SHP77 (cell line): ENCODE results near the gene TREM1.
"Not testable (repeated sequence)": the region's sequence is repeated elsewhere in the genome, so short reads cannot be mapped to it uniquely, and the experiment has no call there.

Experiments used
- DNase-seq, 2 experiments: peaks; one replicate each; lab custom pipeline; 2025; lab: John Stamatoyannopoulos, UW

Gene TREM1

GRCh38 chr6:41257369-41258195 lies 28.9 kb downstream of the TREM1 start:
- DNase-seq: peak; percentile 40 to 51

- no peak for DNase-seq
Measured at GRCh38 chr6:41256383-41256782, 30.1 kb downstream of the TREM1 start.

GRCh38 chr6:41255638-41256246 lies 30.7 kb downstream of the TREM1 start:
- no peak for DNase-seq

GRCh38 chr6:41255110-41255509 lies 31.4 kb downstream of the TREM1 start:
- no peak for DNase-seq

GRCh38 chr6:41252401-41253169 lies 33.9 kb downstream of the TREM1 start:
- DNase-seq: no peak

- DNase-seq: no peak
Measured at GRCh38 chr6:41247882-41248705, 38.4 kb downstream of the TREM1 start.

GRCh38 chr6:41247288-41247865 lies 39.1 kb downstream of the TREM1 start:
- no peak for DNase-seq

- not testable (repeated sequence) for DNase-seq
Measured at GRCh38 chr6:41246529-41246928, 40.0 kb downstream of the TREM1 start.

GRCh38 chr6:41239467-41240159 lies 46.9 kb downstream of the TREM1 start:
- DNase-seq: no peak

GRCh38 chr6:41237128-41237527 lies 49.4 kb downstream of the TREM1 start:
- no peak for DNase-seq

GRCh38 chr6:41236276-41236675 lies 50.2 kb downstream of the TREM1 start:
- DNase-seq: no peak

GRCh38 chr6:41232667-41233066 lies 53.8 kb downstream of the TREM1 start:
- no peak for DNase-seq

- DNase-seq: no peak
Measured at GRCh38 chr6:41231246-41231645, 55.2 kb downstream of the TREM1 start.

GRCh38 chr6:41229721-41230120 lies 56.8 kb downstream of the TREM1 start:
- no peak for DNase-seq

- DNase-seq: no peak
Measured at GRCh38 chr6:41228616-41229015, 57.9 kb downstream of the TREM1 start.

- no peak for DNase-seq
Measured at GRCh38 chr6:41228096-41228495, 58.4 kb downstream of the TREM1 start, which contains the start of gene TREML4. Gene TREML4 (plus strand): TSS chr6:41228349. CDS start chr6:41228428, 79 bp downstream.

GRCh38 chr6:41226752-41227151 lies 59.7 kb downstream of the TREM1 start:
- no peak for DNase-seq

GRCh38 chr6:41224800-41225199 lies 61.7 kb downstream of the TREM1 start:
- DNase-seq: no peak
